T47D (cell line): Measurements from ENCODE around the gene CXCR5.

Experiments used
- DNase-seq, 2 experiments: peaks; one replicate each; pipeline versions ENCODE4 v3.0.0 to v3.0.0-alpha.2; 2011 to 2012; ENCODE audit warnings: low read depth in 1 of 2, low spot score in 1 of 2
- JUND ChIP-seq: IDR thresholded peaks from 2 replicates; pipeline ENCODE4 v1.6.1; 2012; ENCODE audit warnings: low read depth
- in situ Hi-C: cut with HindIII; loops from 2 replicates; pipeline ENCODE4 v1.10.0; 2016; ENCODE audit warnings: low sequenced_read_pairs, low pct_unique_long_range_greater_than_20kb

CXCR5 gene

DNA sequence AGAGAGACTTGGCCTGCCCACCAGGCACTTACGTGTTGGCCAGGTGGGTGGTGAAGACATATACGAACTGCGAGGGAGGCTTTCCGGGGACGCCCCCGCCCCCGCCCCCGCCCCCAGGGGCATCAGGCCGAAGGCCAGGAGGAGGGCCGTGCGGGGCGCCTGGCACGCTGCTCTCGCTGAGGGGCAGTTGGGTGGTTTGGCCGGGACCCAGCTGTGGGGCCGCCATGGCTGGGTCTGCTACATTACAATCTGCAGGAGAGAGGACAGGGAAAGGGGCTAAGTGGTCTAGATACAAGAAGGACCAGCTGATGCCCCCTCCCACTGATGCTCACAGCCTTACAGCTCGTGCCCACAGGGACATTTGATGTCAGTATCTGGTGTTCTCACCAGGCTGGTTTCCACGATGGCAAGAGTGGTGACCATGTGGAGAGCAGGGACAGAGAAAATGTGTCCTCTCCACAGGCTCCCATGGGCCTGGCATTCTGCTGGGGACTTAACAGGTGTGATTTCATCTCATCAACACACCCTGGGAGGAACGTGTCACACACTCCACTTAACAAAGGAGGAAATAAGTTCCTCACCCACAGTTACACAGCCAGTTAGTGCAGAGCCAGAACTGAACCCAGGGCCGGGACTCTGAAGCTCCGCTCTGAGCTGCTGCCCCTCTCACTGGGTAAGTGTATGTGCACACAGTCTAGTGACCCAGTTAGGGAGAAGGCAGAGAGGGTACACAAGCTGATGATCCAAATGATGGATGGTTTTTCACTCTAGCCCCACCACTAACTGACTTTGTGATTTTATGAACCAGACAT is 19.7 kb downstream of the CXCR5 start:
- in situ Hi-C loops, result no loop called here
- TF ChIP-seq JUND, result no peak
- no peak for DNase-seq

DNA sequence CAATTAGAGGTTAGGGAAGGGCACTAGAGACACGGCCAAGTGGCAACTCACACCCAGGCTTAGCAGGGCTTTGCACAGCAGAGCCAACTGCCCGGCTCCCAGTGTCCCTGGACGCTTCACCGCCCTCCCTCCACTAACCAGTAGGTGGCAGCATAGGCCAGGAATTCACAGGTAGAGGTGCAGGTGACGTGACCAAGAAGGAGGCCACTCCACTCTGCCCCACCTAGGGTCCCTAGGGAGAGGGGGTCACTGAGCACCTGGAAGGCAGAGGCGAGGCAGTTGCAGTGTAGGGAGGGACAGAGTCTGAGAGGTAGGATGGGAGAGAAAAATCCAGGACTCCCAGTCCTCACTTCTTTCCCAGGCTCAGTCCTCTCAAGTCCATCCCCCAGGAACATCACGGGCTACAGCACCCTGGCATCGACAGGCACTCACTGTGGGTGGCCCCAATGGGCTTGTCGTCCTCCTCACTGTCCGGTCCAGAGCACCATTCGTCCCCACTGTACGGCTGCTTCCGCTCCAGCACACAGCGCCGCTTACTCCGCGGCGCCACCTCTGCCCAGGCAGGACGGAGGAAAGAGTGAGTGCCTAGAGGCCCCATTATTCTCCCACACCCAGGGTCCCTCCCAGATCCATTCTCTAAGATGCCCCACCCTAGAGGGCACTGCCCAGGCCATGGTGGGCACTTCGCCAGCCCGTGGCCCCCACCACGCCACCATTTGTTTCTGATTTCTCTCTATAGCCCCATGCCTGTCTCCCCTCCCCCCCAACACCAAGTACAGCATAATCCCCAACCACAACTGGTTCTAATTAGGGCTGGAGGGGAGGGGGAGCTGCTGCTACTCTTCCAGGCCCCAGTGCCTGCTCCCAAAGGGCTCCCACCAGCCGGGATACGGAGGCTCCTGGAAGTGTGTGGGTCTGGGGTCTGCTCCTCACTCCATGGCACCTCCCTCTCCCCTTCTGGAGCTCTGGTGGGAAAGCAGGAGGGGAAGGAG is 23.7 kb downstream of the CXCR5 start:
- TF ChIP-seq JUND, result no peak
- in situ Hi-C loops, result no loop called here
- peak; percentile 84 to 93 for DNase-seq

DNA sequence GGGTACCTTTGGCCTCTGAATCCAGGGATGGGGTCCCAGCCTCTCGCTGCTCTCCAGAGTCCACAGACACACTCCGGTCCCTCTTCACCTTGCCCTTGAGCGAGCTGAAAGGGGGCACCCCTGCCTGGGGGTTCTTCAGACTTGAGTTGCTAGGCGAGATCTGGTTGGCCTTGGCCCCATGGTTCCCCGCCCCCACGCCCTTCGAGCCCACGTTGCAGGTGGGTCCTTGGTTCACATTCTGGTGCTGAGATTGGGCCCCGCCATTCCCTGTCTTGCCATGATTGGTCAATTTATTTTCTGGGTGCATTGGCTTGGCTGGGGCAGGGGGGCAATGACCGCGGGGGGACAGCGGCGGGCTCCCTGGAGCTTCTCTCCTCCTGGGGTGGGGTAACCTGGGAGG is 24.6 kb downstream of the CXCR5 start:
- in situ Hi-C loops, result no loop called here
- TF ChIP-seq JUND, result no peak
- DNase-seq, result no peak

DNA sequence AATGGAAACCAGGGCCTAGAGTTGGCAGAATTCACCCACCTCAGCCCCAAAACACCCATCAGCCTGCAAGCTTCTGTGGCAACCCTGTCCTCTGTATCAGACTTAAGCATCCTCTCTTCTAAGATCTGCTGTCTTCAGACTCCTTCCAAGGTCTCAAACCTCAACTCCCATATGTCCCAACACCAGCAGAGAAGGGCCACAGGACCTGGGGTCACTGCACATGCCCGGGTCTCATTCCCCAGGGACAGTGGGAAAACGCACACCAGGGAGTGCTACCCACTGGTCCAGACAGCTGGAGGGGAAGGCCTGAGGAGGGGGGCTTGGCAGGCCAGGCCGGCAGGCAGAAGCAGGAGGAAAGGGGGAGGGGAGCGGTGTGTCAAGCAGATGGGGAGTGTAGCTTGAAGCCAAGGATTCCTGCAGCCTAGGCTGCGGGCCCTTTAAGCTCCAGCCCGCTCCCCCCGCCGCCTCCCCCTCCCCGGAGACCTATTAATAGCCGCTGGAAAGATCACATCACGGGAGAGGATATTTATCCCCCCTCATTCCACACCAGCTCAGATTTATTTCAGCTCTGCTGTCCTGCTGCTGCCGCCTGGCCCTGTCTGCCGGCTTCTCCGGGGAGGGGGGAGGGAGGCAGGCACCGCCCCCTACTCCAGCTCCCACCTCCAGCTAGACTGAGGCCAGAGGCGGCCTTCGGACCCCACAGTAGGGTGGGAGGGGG is 25.4 kb downstream of the CXCR5 start:
- no peak for TF ChIP-seq JUND
- in situ Hi-C loops, result no loop called here
- DNase-seq, result peak in 1 of 2 experiments; percentile 92

DNA sequence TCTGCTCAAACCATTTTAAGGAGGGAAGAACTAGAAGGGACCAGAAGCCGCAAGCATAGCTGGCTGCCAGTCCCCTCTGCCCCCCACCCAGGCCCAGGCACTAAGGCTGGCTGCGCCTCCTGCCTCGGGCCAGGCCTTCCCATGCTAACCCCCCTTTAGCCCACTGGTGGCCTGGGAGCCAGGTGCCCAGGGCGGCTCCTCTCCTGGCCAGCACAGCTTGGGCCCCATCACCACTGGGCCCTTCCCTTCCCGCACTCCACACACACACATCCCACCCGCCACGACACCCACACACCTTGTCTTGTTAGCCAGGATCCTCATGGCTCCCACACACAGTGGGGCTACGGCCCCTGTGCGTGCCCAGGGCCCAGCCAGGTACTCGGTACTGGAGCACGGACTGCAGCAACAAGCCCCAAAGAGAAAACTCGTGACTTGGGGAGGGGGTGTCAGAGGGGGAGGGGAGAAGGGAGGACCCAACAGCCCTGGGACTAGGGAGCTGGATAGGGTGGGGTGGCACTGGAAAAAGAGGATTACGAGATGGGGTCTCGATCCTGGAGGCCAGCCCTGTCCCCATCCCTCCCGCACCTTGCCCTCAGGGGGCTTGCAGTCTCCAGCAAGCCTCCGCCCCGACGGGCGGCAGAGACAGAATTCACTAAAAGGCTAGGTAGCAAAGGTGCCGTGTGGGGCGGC is 26.1 kb downstream of the CXCR5 start:
- peak in 1 of 2 experiments; percentile 44 for DNase-seq
- TF ChIP-seq JUND, result no peak
- in situ Hi-C loops, result no loop called here

DNA sequence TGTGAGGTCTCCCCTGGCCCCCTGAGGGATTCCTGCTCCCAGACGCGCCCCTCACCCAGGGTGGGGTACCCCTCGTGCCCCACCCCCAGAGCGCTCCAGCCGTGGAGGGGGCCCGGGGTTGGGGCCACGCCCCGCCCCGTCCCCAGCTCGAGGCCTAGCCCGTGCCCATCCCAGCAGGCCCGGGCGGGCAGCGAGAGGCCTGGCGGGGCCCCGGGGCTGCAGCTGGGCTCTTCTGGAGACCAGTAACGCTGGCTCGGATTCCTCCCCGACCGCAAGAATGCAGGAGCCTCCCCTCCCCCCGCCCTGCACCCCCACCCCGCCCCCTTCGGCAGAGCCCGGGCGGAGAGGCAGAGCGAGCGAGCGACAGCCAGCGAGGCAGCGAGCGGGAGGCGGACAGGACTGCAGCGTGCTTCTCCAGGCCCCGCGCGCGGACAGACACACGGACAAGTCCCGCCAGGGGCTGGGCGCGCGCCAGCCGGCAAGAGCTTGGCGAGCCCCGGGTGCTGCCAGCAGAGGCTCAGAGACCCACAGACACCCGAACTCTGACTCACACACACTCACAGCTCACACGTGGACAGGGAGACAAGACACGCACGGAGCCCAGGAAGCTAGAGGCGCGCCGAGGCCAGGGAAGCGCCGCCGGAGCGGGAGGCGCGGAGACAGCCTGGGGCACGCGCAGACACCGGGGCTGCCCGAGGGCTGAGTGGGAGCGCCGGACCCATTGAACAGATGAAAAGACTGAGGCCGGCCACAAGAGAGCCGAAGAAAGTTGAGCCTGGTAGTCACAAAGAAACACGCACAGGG is 26.8 kb downstream of the CXCR5 start:
- peak in 1 of 2 experiments; percentile 96 for DNase-seq
- in situ Hi-C loops, result no loop called here
- no peak for TF ChIP-seq JUND

DNA sequence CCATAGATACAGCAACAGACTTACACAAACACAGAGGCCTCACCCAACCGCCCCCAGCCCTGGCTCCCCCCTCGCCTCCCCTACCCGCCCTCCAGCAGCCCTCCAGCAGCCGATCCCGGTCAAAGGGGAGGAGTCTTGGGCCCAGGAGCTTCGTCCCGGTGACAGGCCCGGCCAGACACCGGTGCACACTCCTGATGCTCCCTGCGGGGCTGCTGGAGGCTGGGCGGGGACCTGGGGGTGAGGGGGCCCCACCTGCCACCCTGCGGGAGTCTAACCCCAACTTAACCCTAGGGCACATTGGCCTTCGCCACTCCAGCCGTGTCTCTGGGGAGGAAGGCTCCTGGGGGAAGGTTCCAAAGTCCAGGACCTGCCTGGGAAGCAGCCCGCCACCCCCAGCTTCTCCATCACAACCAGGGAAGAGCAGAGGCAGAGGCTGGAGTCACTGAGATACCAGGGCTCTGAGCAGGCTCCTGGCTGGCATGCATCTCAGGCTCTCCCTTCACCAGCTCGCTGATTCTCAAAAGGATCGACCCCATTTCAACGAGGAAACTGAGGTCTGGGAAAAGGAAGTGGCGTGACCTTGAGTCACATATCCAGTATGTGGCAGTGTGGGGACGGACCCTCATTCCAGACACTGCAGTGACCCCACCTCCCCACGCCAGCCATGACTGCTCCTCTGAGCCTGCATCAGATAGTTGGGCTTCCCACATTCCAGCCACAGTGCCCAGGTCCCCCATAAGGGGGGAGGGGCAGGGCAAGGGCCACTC is 27.6 kb downstream of the CXCR5 start:
- no peak for TF ChIP-seq JUND
- in situ Hi-C loops, result no loop called here
- DNase-seq, result peak in 1 of 2 experiments; percentile 83

DNA sequence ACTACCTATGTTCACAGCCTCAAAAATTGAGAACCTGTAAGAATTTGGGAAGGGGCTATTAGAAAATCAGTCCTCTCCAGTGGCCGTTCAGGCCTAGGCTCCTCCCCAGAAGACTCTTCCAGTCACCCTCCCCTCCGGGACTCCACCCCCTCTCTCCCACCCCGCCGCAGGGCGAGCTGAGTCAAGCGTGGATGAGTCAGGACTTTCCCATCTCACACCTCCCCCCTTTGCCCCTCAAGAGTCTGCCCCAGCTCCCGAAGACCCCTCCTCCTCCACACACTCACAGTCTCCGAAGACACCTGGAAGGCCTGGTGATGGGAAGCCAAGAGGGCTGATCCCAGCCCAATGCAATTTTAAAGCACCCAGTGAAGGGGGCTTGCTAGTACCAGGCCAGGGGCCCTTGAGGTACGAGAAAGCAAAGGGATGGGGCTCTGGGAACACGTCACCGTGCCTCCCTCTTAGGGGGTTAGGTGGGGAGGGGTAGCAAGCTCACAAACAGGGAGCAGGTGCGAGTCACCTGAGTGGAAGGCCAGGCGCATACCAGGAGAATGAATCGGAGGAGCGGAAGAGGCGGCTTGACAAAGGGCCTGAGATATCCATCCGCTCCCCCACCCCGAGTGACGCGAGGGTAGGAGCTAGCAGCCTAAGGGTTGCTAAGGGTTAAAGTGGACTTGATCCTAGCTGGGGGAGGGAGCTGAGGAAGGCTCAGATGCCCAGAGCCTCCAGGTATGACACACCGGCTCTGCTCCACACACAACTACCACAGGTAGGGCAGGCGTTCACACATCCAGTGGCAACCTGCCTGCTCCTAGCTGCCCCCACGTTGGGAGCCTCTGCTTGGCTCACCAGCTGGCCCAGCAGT is 28.4 kb downstream of the CXCR5 start:
- DNase-seq, result peak in 1 of 2 experiments; percentile 96
- in situ Hi-C loops, result no loop called here
- peak; percentile 70 for TF ChIP-seq JUND

DNA sequence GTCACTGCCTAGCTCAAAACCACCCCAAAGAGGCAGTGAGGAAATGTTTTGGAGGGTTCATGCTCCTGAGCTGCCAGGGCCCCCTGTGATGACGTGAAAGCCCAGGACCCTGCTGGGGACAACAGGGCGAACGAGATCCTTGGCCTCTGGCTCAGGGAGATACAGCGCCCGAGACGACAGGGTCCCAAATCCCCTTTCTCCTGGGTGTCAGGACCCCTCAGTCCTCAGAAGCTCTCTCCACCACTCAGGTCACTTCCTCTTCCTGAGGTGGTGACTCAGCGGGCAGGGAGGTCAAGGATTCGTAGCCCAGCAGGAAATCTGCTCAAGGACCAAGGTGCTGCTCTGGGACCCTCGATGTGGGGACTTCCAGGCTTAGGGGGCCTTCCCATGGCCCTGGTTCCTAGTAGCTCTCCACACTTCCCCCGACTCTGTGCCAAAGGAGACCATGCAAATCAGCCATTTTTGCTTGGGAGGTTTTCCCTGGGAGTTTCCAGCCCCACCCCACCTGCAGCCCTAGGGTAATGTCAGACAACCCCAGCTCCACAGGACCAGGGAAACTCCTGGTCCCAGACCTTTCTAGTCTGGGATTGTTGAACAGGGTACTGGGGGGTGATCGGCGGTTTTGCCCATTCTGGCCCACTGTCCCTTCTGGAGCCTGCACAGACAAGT is 29.2 kb downstream of the CXCR5 start:
- no peak for TF ChIP-seq JUND
- DNase-seq, result no peak
- in situ Hi-C loops, result no loop called here
